Stimulated activated CD4-positive, alpha-beta T cell treated with anti-CD3 and anti-CD28 coated beads, Interleukin-15, amount 100 ng/mL, for 1 hour (primary cell): ENCODE measurements around the gene TAS2R7.
"Not testable (repeated sequence)": the region's sequence is repeated elsewhere in the genome, so short reads cannot be mapped to it uniquely, and the experiment has no call there.

Source experiments
- DNase-seq, 2 donors: peaks; one replicate each; pipeline ENCODE4 v3.0.0-alpha.2; 2020; ENCODE audit warnings: low read depth in 1 of 2, low spot score in 1 of 2

Gene TAS2R7, protein sequence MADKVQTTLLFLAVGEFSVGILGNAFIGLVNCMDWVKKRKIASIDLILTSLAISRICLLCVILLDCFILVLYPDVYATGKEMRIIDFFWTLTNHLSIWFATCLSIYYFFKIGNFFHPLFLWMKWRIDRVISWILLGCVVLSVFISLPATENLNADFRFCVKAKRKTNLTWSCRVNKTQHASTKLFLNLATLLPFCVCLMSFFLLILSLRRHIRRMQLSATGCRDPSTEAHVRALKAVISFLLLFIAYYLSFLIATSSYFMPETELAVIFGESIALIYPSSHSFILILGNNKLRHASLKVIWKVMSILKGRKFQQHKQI

GRCh38 chr12:10802587-10802986 is at the start of gene TAS2R7:
TSS of gene TAS2R7 (minus strand) at chr12:10802627. CDS start at chr12:10802570, 57 bp downstream.
- no peak for DNase-seq

- no peak for DNase-seq
These were observed 48.9 kb upstream of the TAS2R7 start for GRCh38 chr12:10851243-10851858.

DNA sequence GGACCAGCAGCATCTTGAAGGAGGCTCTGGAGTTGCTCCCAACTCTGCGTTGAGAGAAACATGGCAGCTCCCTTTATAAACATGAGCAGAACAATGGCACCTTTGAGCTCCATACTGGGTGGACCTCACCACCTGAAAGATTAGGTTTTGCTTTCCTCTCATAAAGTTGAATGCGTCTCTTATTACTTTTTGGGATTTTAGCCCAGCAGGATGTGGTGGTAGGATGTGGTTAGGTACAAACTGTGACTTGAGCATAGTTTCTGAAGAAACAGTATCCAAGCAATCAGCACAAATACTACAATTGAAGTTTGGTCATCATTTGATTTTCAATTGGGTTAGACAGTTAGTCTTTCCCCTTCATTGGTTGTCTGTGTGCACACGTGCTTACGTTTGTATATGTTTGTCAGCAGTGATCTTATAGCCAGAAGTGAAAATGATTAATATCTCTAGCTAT is 47.0 kb upstream of the TAS2R7 start, which contains the start of gene PRR4:
Gene PRR4 (minus strand): TSS at position 51 of the 454 bp plus-strand sequence. CDS start 38 bp downstream, at position 13.
- DNase-seq = no peak

GRCh38 chr12:10847744-10848143 is 45.3 kb upstream of the TAS2R7 start:
- no peak for DNase-seq

DNA sequence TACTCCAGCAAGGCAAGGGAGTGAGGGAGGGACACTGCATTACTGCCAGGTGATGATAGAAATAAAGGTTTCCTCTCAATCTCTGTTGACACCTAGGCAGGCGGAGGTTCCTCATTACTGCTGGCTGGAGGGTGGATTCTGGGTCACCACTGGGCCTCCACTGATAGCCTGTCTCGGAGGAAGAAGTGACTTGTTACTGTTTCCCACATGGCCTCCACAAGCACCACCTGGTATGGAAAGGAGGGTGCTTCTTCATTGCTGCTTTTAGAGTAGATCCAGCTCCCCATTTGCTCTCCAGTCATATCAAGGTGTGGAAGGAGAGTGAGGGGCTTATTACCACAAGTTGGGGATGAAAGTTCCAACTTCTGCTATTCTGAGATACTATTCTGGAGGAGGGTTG is 40.4 kb upstream of the TAS2R7 start:
- no peak for DNase-seq

DNA sequence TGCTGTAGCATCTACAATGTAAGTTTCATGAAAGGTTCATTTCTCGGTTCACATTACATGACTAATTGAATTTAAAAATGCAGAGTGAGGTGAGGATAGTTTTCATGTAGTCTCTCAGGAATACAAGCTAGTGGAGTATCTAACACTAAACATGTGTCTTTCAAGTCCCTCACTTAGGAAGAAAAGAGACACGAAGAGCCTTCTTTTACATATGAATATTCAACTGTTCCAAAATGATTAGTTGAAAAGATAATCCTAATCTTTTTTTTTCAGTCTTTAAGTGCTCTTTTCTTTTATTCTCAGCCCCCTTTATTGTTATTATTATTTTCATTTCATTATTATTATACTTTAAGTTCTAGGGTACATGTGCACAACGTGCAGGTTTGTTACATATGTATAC is 36.0 kb upstream of the TAS2R7 start:
- DNase-seq = no peak

- no peak for DNase-seq
These were observed 27.6 kb upstream of the TAS2R7 start for GRCh38 chr12:10829994-10830393.

DNA sequence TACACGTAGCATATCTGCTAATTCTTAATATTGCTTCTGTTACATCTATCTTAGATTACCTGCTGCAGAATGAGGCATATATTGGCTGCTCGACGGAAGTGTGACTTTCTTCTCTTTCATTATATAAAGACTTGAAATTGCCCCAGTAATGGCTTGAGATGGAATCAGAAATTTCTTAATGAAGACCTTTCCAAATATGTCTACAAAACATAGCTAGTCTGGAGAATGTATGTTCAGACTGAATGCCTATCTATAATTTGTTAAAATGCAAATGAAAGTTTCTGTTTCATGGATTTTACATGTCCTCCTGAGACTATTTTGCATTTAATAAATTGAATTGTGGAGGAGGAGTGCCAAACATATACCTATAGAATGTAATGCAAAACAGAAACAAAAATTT is 23.8 kb upstream of the TAS2R7 start, which contains the start of gene TAS2R10:
Gene TAS2R10 (minus strand): TSS at position 101 of the 400 bp plus-strand sequence. CDS start 89 bp downstream, at position 12.
- no peak for DNase-seq

- no peak for DNase-seq
These were observed 22.5 kb upstream of the TAS2R7 start for GRCh38 chr12:10824957-10825356.

- DNase-seq = no peak
These were observed 9.6 kb upstream of the TAS2R7 start for GRCh38 chr12:10811883-10812536.

GRCh38 chr12:10810068-10810467 is 7.6 kb upstream of the TAS2R7 start, which contains the start of gene TAS2R9:
TSS of gene TAS2R9 (minus strand) at chr12:10810168. CDS start at chr12:10810075, 93 bp downstream.
- no peak for DNase-seq

DNA sequence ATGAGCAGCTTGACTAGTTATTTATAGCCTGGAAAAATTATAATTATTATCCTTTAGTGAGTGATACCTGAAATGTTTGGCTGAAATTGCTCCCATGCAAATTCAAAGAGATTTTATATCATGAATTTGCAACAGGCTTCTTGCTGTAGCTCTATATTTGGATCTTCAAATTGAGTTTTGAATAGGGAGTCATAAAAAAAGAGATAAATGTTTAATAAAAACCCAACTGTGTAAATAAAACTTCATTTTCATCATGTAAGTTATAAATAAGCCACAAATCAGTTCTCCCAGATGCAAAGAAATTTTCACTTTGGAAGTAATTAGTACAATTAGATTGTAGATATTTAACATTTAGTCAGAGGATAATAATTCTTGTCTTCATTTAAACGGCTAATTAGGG is 4.8 kb upstream of the TAS2R7 start, which contains the start of gene TAS2R8:
Gene TAS2R8 (minus strand): TSS at position 101 of the 400 bp plus-strand sequence. CDS start 306 bp downstream, outside the sequence.
- no peak for DNase-seq

- DNase-seq = no peak
These were observed 686 bp downstream of the TAS2R7 start for GRCh38 chr12:10801741-10802140.

DNA sequence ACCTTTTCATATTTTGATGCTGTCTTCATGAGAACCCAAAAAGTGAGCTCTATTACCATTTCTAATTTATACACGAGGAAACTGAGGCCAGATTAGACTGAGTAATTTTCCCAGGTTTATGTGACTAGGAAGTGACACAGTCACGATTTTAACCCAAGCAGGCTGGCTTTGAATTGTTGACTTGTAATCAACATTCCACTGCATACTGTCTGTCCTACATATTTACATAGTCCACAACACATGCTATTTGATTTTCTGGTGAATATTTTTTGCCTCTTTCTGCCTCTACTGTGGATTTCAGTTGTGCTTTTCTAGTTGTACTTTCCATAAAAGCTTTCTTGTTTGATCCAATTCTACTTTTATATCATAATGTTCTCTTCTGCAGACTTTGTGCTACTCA is 8.2 kb downstream of the TAS2R7 start:
- no peak for DNase-seq

DNA sequence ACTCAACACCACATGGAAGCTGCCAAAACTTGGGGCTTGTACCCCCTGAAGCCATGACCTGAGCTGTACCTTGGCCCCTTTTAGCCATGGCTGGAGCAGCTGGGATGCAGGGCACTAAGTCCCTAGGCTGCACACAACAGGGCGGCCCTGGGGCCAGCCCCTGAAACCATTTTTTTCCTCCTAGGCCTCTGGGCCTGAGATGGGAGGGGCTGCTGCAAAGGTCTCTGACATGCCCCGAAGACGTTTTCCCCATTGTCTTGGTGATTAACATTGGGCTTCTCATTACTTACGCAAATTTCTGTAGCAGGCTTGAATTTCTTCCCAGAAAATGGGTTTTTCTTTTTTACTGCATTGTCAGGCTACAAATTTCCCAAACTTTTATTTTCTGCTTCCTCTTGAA is 10.7 kb downstream of the TAS2R7 start:
- DNase-seq = not testable (repeated sequence)

GRCh38 chr12:10783252-10783651 is 19.2 kb downstream of the TAS2R7 start:
- no peak for DNase-seq

DNA sequence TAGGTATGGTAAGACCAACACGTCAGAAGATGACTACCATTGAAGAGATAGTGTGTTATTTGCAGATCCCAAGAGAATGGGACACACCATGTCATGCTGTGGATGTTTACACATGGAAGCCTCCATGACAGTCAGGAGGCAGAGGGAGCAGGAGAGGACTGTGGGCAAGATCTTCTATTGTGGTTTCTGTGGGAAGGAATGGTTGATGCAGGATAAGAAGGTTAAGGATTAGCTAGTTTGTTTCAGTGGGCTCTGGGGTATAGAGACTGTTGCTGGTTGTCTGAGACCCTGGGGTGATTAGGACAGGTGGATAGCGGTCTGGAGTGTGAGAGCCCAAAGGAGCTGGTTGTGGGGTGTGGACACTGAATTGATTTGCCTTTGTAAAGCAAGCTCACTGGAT is 23.3 kb downstream of the TAS2R7 start:
- DNase-seq = no peak

- no peak for DNase-seq
These were observed 31.2 kb downstream of the TAS2R7 start for GRCh38 chr12:10771132-10771733.

DNA sequence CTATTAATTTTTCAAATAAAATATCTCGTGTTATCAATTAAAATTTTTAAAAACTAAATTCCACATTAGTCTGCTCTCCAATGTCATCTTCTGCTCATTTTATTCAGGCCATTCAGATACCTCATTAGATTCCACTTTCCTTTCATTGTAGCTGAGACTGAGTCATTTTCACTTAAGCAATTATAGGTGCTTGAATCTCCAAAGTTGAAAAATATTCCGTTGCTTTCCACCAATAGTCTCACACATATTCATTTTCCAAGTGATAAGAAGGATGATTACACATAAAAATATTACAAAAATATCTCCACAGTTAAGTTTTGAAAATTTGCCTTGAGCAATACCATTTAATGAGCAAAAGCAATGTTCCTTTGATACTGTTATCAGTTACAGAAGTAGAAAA is 42.8 kb downstream of the TAS2R7 start:
- DNase-seq = no peak

- no peak for DNase-seq
These were observed 46.2 kb downstream of the TAS2R7 start for GRCh38 chr12:10756194-10756593.

- no peak for DNase-seq
These were observed 49.4 kb downstream of the TAS2R7 start for GRCh38 chr12:10753059-10753458.
